Measurements from ENCODE around the gene PCCA.

The PCCA gene

DNA sequence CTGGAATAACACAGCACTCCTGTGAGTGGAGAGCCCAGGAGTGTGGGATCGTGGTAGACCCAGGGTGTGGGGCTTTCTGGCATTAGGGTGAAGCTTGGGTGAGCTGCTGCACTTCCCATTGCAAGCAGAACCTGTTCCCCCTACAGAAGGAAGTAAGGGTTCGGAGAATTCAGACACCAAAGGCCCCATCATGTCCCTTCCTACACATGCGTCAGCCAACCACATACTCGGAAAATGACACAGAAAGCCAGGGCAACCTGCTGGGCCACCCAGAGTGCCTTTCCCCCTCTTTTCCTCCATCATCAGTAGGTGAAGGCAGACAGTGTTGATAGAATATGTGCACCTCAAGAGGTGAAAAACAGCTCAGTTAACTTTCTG lies 456.8 kb downstream of the PCCA start:
- TF ChIP-seq, protein P1, sequence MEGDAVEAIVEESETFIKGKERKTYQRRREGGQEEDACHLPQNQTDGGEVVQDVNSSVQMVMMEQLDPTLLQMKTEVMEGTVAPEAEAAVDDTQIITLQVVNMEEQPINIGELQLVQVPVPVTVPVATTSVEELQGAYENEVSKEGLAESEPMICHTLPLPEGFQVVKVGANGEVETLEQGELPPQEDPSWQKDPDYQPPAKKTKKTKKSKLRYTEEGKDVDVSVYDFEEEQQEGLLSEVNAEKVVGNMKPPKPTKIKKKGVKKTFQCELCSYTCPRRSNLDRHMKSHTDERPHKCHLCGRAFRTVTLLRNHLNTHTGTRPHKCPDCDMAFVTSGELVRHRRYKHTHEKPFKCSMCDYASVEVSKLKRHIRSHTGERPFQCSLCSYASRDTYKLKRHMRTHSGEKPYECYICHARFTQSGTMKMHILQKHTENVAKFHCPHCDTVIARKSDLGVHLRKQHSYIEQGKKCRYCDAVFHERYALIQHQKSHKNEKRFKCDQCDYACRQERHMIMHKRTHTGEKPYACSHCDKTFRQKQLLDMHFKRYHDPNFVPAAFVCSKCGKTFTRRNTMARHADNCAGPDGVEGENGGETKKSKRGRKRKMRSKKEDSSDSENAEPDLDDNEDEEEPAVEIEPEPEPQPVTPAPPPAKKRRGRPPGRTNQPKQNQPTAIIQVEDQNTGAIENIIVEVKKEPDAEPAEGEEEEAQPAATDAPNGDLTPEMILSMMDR (IDR thresholded peaks at IDR 0.05), result no peak
- H3K9me3 Mint-ChIP-seq, result no peaks in the 10 kb centered on the region
- no peak overlapping the region for H3K4me3 Mint-ChIP-seq
- DNase-seq, result no peak
- H3K36me3 Mint-ChIP-seq (ENCODE audit: low read depth), result peaks cover under 1% of the 10 kb centered on the region
- H3K4me1 Mint-ChIP-seq, result peaks cover 54% of the 10 kb centered on the region
- no peak overlapping the region for H3K27ac Mint-ChIP-seq
- peaks cover 3% of the 10 kb centered on the region for H3K27me3 Mint-ChIP-seq (ENCODE audit: low read depth, poor library complexity)

DNA sequence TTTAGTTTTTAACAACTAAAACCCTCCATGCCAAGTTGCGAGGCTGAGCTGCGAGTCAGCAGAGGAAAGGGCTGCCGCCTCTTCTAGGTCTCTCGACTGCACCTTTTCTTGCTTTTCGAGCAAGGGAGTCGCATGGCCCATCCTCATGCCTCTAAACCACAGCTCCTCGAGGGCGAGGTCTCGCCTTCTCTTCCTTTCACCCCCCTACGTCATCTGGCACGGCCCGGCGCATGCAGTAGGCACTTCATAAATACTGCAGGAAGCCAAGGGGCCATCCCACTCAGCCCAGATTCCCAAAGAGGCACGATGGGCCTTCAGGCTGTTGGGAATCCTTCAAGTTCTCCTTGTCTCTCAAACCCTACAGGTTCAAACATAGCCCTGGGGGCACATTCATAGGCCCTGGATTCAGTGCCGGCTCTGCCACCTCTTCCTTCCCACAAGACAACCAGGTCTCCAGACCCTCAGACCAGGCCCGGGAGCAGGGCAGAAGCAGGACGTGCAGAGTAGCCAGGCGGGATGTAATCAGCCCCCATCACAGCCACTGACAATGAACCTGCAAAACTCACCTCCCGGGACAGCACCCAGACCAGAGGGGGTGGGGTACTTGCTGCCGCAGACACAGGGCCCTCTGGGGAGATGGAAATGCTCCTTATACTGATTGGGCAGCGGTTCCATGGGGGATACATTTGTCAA lies 458.0 kb downstream of the PCCA start:
- Mint-ChIP-seq H3K27me3 (ENCODE audit: low read depth, poor library complexity) (peaks cover 3% of the 10 kb centered on the region), H3K4me1 (peaks cover 47% of the 10 kb centered on the region), H3K4me3 (no peak overlapping the region), H3K36me3 (ENCODE audit: low read depth) (no peaks in the 10 kb centered on the region), H3K9me3 (no peaks in the 10 kb centered on the region), H3K27ac (no peak overlapping the region)
- TF ChIP-seq, protein P1 (IDR thresholded peaks at IDR 0.05), result no peak
- DNase-seq, result no peak

DNA sequence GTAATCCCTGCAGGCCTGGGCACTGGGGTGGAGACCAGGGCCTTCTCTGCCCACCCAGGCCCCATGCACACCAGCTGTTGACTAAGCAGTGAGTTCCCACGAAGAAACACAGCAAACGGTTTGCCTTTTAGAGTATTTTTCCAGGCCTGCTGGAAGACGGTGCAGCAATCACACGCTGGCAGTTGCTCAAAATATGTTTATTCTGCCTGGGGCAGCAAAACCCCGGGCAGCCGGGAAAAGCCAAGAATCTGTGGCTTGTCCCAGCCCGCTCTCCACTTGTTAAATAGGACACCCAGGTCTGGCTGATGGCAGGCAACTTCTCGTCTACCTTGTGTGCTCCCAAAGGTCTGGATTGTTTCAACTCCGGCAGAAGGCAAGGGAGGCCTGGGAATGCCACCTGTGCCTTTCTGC lies 458.9 kb downstream of the PCCA start:
- H3K27me3 Mint-ChIP-seq (ENCODE audit: low read depth, poor library complexity), result peaks cover 3% of the 10 kb centered on the region
- no peak overlapping the region for H3K27ac Mint-ChIP-seq
- peaks cover 41% of the 10 kb centered on the region for H3K4me1 Mint-ChIP-seq
- H3K36me3 Mint-ChIP-seq (ENCODE audit: low read depth), result no peaks in the 10 kb centered on the region
- TF ChIP-seq, protein P1 (IDR thresholded peaks at IDR 0.05), result no peak
- no peak overlapping the region for H3K4me3 Mint-ChIP-seq
- no peak for DNase-seq
- no peaks in the 10 kb centered on the region for H3K9me3 Mint-ChIP-seq

DNA sequence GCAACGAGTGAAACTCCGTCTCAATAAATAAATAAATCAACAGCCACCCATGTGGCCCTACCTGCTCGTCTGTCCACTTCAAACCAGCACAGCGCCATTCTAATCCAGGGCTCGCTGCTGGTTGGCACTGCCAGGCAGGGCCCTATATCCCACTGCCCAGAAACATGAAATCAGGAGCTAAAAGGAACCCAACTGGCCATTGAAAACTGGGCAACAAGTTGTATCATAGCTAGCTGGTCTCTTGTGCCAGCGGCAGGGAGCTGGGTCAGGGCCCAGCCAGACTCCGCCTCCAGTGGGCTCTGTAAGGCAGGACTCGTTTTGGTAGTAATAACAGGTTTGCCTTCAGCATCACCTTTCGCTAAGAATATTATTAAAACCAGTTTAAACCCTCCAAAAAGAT lies 460.4 kb downstream of the PCCA start:
- Mint-ChIP-seq H3K27me3 (ENCODE audit: low read depth, poor library complexity) (peaks cover 5% of the 10 kb centered on the region), H3K27ac (no peak overlapping the region), H3K4me1 (peaks cover 32% of the 10 kb centered on the region), H3K4me3 (no peak overlapping the region), H3K36me3 (ENCODE audit: low read depth) (peaks cover under 1% of the 10 kb centered on the region), H3K9me3 (no peaks in the 10 kb centered on the region)
- DNase-seq, result no peak
- TF ChIP-seq, protein P1 (IDR thresholded peaks at IDR 0.05), result no peak

DNA sequence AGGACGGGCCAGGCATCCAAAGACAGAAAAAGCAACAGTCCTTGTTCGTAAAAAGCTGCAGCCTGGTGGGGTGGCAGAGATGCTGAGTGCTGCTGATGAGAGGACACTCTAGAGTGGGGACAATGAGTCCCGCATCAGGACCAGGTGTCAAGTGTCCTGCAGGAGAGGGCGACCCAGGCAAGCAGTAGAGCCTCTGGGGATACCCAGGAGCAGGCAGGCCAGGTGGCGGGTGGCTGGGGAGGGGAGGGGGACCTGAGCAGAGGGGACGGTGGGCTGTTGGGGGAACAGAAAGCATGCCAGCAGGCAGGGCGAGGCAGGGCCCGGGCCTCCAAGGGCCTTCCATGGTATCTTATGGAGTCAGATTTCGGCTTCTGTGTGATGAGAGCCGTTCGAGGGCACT lies 463.9 kb downstream of the PCCA start:
- peaks cover 10% of the 10 kb centered on the region for H3K27me3 Mint-ChIP-seq (ENCODE audit: low read depth, poor library complexity)
- peaks cover 5% of the 10 kb centered on the region for H3K9me3 Mint-ChIP-seq
- TF ChIP-seq, protein P1 (IDR thresholded peaks at IDR 0.05), result no peak
- no peak overlapping the region for H3K27ac Mint-ChIP-seq
- H3K4me3 Mint-ChIP-seq, result no peak overlapping the region
- H3K36me3 Mint-ChIP-seq (ENCODE audit: low read depth), result peaks cover 5% of the 10 kb centered on the region
- no peak for DNase-seq
- peaks cover 20% of the 10 kb centered on the region for H3K4me1 Mint-ChIP-seq

DNA sequence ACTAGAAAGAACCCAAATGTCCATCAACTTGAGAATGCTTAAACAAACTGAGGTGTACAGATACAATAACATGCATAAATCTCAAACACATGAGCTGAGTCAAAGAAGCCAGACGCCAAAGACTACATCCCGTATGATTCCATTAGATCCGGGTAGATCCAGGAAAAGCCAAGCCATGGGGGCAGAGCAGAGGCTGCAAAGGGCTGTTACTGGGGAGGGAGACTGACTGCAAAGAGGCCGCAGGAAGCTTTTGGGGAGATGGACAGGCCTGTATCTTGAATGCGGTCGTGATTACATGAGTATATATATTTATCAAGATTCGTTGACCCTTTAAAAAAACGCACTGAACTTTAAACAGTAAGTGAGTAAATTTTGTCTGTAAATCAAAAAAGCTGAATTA lies 471.0 kb downstream of the PCCA start:
- Mint-ChIP-seq H3K4me3 (no peak overlapping the region), H3K27ac (no peak overlapping the region), H3K9me3 (peaks cover under 1% of the 10 kb centered on the region), H3K4me1 (peaks cover 16% of the 10 kb centered on the region), H3K27me3 (ENCODE audit: low read depth, poor library complexity) (no peaks in the 10 kb centered on the region), H3K36me3 (ENCODE audit: low read depth) (peaks cover 1% of the 10 kb centered on the region)
- no peak for DNase-seq
- TF ChIP-seq, protein P1 (IDR thresholded peaks at IDR 0.05), result no peak
